Transverse colon (tissue), 3 donors: ENCODE data around the gene AIMP2.

Experiments used
- EP300 ChIP-seq: sonication (generic); formaldehyde crosslinking; IDR thresholded peaks from one replicate; pipeline ENCODE4 v1.6.1; 2017; ENCODE audit warnings: antibody characterized with exemption, low read depth
- POLR2A ChIP-seq: fragments of 450-650 bp; IDR thresholded peaks from one replicate; pipeline ENCODE4 v1.6.1; 2016; ENCODE audit warnings: antibody characterized with exemption, mild to moderate bottlenecking, moderate library complexity
- TF ChIP-seq, protein P1 (sequence below), 5 experiments: fragments of 200-600 bp in 3 of 5; fragments of 450-650 bp in 2 of 5; sonication (generic) in 3 of 5; IDR thresholded peaks; 1 replicate in 2 of 5; 2 replicates in 3 of 5; pipeline ENCODE4 v1.5.1; 2016 to 2017; ENCODE audit warnings: antibody characterized with exemption in 5 of 5, inconsistent platforms in 3 of 5, mild to moderate bottlenecking in 2 of 5, moderate library complexity in 1 of 5

DNA sequence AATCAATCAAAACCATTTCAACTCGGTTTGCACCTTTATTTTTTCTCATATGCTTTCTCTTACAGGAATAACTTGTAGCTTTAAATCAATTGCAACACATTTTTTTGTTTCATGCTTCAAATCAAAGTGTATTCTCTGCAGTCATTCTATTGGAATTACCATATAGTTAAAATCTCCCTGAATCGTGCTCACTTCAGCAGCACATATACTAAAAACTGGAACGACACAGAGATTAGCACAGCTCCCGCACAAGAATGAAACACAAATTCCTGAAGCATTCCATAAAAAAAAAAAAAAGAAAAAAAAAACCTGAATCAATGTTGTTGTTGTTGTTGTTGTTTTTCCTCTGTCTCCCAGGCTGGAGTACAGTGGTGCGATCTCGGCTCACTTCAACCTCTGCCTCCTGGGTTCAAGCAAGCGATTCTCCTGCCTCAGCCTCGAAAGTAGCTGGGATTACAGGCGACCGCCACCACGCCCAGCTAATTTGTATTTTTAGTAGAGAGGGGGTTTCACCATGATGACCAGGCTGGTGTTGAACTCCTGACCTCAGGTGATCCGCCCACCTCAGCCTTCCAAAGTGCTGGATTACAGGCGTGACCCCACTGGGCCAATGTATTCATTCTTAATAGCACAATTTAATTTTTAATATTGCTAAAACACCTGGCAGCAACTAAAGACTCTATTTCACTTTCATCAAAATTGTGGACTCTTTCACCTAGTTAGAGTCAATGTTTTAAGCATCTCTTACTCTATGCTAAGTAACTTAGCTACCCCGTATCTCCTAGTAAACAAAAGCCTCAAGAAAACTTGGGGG lies 48.5 kb downstream of the AIMP2 start:
- TF ChIP-seq, protein P1, sequence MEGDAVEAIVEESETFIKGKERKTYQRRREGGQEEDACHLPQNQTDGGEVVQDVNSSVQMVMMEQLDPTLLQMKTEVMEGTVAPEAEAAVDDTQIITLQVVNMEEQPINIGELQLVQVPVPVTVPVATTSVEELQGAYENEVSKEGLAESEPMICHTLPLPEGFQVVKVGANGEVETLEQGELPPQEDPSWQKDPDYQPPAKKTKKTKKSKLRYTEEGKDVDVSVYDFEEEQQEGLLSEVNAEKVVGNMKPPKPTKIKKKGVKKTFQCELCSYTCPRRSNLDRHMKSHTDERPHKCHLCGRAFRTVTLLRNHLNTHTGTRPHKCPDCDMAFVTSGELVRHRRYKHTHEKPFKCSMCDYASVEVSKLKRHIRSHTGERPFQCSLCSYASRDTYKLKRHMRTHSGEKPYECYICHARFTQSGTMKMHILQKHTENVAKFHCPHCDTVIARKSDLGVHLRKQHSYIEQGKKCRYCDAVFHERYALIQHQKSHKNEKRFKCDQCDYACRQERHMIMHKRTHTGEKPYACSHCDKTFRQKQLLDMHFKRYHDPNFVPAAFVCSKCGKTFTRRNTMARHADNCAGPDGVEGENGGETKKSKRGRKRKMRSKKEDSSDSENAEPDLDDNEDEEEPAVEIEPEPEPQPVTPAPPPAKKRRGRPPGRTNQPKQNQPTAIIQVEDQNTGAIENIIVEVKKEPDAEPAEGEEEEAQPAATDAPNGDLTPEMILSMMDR (IDR thresholded peaks at IDR 0.05), result no peak
- TF ChIP-seq EP300, result no peak
- no peak for TF ChIP-seq POLR2A
